ENCODE results near the gene RECQL5.

- TF ChIP-seq CTCF (IDR thresholded peaks at IDR 0.05; ENCODE audit: borderline replicate concordance, extremely low read depth, low read length, poor library complexity, severe bottlenecking) = no peak
- TF ChIP-seq EZH2 (IDR thresholded peaks at IDR 0.05; ENCODE audit: borderline replicate concordance, low read depth, low read length, severe bottlenecking) = no peak
Observed at GRCh38 chr17:75704963-75705875, 38.3 kb upstream of the RECQL5 start.
